Astrocyte (in vitro differentiated cells and primary cell): ENCODE measurements around the gene CYB5A.

ENCODE experiments used
- CTCF ChIP-seq: IDR thresholded peaks from 2 replicates; pipeline ENCODE4 v1.5.1; 2011; ENCODE audit warnings: low read depth, mild to moderate bottlenecking, inconsistent platforms, low read length, moderate library complexity; ENCODE audit not compliant: insufficient read depth
- EZH2 ChIP-seq: IDR thresholded peaks from 2 replicates; pipeline ENCODE4 v1.6.1; 2012; ENCODE audit warnings: mild to moderate bottlenecking, low read length, inconsistent platforms; ENCODE audit not compliant: insufficient read depth

GRCh38 chr18:74310411-74310810 lies 18.6 kb upstream of the CYB5A start:
- no peak for TF ChIP-seq CTCF
- no peak for TF ChIP-seq EZH2
